Neuronal stem cell (in vitro differentiated cells): Measurements from ENCODE around the gene TUBB3.
A peak's percentile ranks its signal among the peaks of the same experiment; 100 is the strongest.
"Not testable (repeated sequence)": the region's sequence is repeated elsewhere in the genome, so short reads cannot be mapped to it uniquely, and the experiment has no call there.

Source experiments
- DNase-seq: peaks from one replicate; pipeline ENCODE4 v3.0.0-alpha.2; 2013; ENCODE audit warnings: low spot score
- H2AFZ ChIP-seq: one replicate; pipeline ENCODE4 v1.6.1; 2013; ENCODE audit warnings: mild to moderate bottlenecking, low read length, inconsistent platforms
- H2AK5ac ChIP-seq: 2 replicates; pipeline ENCODE4 v1.6.1; 2013; ENCODE audit warnings: low read depth, mild to moderate bottlenecking, inconsistent platforms, low read length, moderate library complexity, mixed read lengths
- H2BK120ac ChIP-seq: 2 replicates; pipeline ENCODE4 v1.6.1; 2013; ENCODE audit warnings: low read depth, mild to moderate bottlenecking, inconsistent platforms, low read length, moderate library complexity, mixed read lengths
- H2BK12ac ChIP-seq: one replicate; pipeline ENCODE4 v1.6.1; 2013; ENCODE audit warnings: low read length, inconsistent platforms
- H2BK15ac ChIP-seq: 2 replicates; pipeline ENCODE4 v1.6.1; 2013; ENCODE audit warnings: mild to moderate bottlenecking, low read length, inconsistent platforms, mixed read lengths
- H2BK5ac ChIP-seq: one replicate; pipeline ENCODE4 v1.6.1; 2013; ENCODE audit warnings: inconsistent platforms, mild to moderate bottlenecking, low read length, moderate library complexity
- H3K14ac ChIP-seq: one replicate; pipeline ENCODE4 v1.6.1; 2013; ENCODE audit warnings: low read length, inconsistent platforms
- H3K18ac ChIP-seq: 2 replicates; pipeline ENCODE4 v1.6.1; 2013; ENCODE audit warnings: low read length, inconsistent platforms
- H3K23ac ChIP-seq: 2 replicates; pipeline ENCODE4 v1.6.1; 2013; ENCODE audit warnings: low read depth, mild to moderate bottlenecking, mixed read lengths, low read length, inconsistent platforms; ENCODE audit not compliant: poor library complexity
- H3K27ac ChIP-seq: replicated peaks from 3 replicates; pipeline ENCODE4 v1.5.1; 2013; ENCODE audit warnings: low read length, inconsistent platforms
- H3K27me3 ChIP-seq, 3 experiments: 2 replicates each; pipeline ENCODE4 v1.6.1; 2013; ENCODE audit warnings: low read length in 3 of 3, mild to moderate bottlenecking in 2 of 3, inconsistent platforms in 1 of 3, low read depth in 1 of 3, mixed read lengths in 1 of 3, moderate library complexity in 1 of 3; ENCODE audit not compliant: control insufficient read depth in 3 of 3, insufficient read depth in 3 of 3
- H3K36me3 ChIP-seq, 2 donors: replicated peaks in 1 of 2; 2 replicates each; pipeline ENCODE4 v1.6.1; 2013; ENCODE audit warnings: low read length in 2 of 2; ENCODE audit not compliant: control insufficient read depth in 2 of 2, insufficient read depth in 2 of 2
- H3K4ac ChIP-seq: 2 replicates; pipeline ENCODE4 v1.6.1; 2013; ENCODE audit warnings: inconsistent platforms, mild to moderate bottlenecking, low read length, moderate library complexity
- H3K4me1 ChIP-seq, 2 donors: 1 replicate in 1 of 2; 2 replicates in 1 of 2; pipeline ENCODE4 v1.6.1; 2013; ENCODE audit warnings: low read length in 2 of 2, low read depth in 1 of 2; ENCODE audit not compliant: control insufficient read depth in 2 of 2, insufficient read depth in 1 of 2
- H3K4me2 ChIP-seq: one replicate; pipeline ENCODE4 v1.6.1; 2013; ENCODE audit warnings: mild to moderate bottlenecking, low read length, inconsistent platforms; ENCODE audit not compliant: insufficient read depth, poor library complexity, severe bottlenecking
- H3K4me3 ChIP-seq, 2 donors: 2 replicates each; pipeline ENCODE4 v1.5.1; 2013; ENCODE audit warnings: low read length in 2 of 2, mild to moderate bottlenecking in 2 of 2, inconsistent platforms in 1 of 2, moderate library complexity in 1 of 2
- H3K79me1 ChIP-seq: one replicate; pipeline ENCODE4 v1.6.1; 2013; ENCODE audit warnings: low read depth, mild to moderate bottlenecking, inconsistent platforms, low read length, moderate library complexity
- H3K9ac ChIP-seq: one replicate; pipeline ENCODE4 v1.6.1; 2013; ENCODE audit warnings: mild to moderate bottlenecking, low read depth, low read length, inconsistent platforms; ENCODE audit not compliant: poor library complexity
- H3K9me3 ChIP-seq, 2 donors: replicated peaks in 1 of 2; 2 replicates each; pipeline versions ENCODE3 to v1.6.1; 2013; ENCODE audit warnings: low read length in 2 of 2, mild to moderate bottlenecking in 2 of 2, inconsistent platforms in 1 of 2, low read depth in 1 of 2, mixed read lengths in 1 of 2, moderate library complexity in 1 of 2; ENCODE audit not compliant: control insufficient read depth in 2 of 2, insufficient read depth in 1 of 2
- H4K8ac ChIP-seq: one replicate; pipeline ENCODE4 v1.6.1; 2013; ENCODE audit warnings: low read depth, mild to moderate bottlenecking, inconsistent platforms, low read length, moderate library complexity
- H4K91ac ChIP-seq: one replicate; pipeline ENCODE4 v1.6.1; 2013; ENCODE audit warnings: low read length, low read depth, mild to moderate bottlenecking, inconsistent platforms; ENCODE audit not compliant: poor library complexity
- WGBS, 2 donors: extraction: QIAGEN DNeasy Blood & Tissue Kit; methylation state at CpG; one replicate each; pipeline ENCODE4 v1.1.7; 2013; ENCODE audit warnings: missing lambda C conversion rate in 2 of 2, mixed read lengths in 1 of 2; ENCODE audit not compliant: insufficient read length in 2 of 2, insufficient replicate concordance in 1 of 2; ENCODE audit errors: extremely low coverage in 2 of 2; 5-methylcytosine and 5-hydroxymethylcytosine counted together

TUBB3 gene

GRCh38 chr16:89912627-89913026, 10.5 kb upstream of the TUBB3 start:
- H3K4me2 ChIP-seq = no peak overlapping the region
- no peak overlapping the region for H3K18ac ChIP-seq
- H3K14ac ChIP-seq = peak overlapping the region; percentile 71
- H3K27me3 ChIP-seq = no peaks in the 10 kb centered on the region
- H2BK120ac ChIP-seq = no peak overlapping the region
- H2AK5ac ChIP-seq = no peak overlapping the region
- DNase-seq = no peak
- no peak overlapping the region for H3K27ac ChIP-seq
- no peak overlapping the region for H3K9ac ChIP-seq
- peaks cover 1 to 3% of the 10 kb centered on the region in 2 donors for H3K4me1 ChIP-seq
- H2BK15ac ChIP-seq = no peak overlapping the region
- no peak overlapping the region for H4K8ac ChIP-seq
- H3K79me1 ChIP-seq = peaks cover 4% of the 10 kb centered on the region
- H3K36me3 ChIP-seq = peaks cover 16 to 55% of the 10 kb centered on the region in 2 donors
- H2AFZ ChIP-seq = no peak overlapping the region
- no CpG with 5 or more reads among the region's 14 CpGs for WGBS, 2 donors
- H2BK12ac ChIP-seq = no peak overlapping the region
- H2BK5ac ChIP-seq = peak overlapping the region; percentile 13
- no peak overlapping the region for H4K91ac ChIP-seq
- H3K4me3 ChIP-seq = no peak overlapping the region
- H3K23ac ChIP-seq = no peak overlapping the region
- no peak overlapping the region for H3K4ac ChIP-seq
- peaks cover 5 to 6% of the 10 kb centered on the region in 2 donors for H3K9me3 ChIP-seq

DNA sequence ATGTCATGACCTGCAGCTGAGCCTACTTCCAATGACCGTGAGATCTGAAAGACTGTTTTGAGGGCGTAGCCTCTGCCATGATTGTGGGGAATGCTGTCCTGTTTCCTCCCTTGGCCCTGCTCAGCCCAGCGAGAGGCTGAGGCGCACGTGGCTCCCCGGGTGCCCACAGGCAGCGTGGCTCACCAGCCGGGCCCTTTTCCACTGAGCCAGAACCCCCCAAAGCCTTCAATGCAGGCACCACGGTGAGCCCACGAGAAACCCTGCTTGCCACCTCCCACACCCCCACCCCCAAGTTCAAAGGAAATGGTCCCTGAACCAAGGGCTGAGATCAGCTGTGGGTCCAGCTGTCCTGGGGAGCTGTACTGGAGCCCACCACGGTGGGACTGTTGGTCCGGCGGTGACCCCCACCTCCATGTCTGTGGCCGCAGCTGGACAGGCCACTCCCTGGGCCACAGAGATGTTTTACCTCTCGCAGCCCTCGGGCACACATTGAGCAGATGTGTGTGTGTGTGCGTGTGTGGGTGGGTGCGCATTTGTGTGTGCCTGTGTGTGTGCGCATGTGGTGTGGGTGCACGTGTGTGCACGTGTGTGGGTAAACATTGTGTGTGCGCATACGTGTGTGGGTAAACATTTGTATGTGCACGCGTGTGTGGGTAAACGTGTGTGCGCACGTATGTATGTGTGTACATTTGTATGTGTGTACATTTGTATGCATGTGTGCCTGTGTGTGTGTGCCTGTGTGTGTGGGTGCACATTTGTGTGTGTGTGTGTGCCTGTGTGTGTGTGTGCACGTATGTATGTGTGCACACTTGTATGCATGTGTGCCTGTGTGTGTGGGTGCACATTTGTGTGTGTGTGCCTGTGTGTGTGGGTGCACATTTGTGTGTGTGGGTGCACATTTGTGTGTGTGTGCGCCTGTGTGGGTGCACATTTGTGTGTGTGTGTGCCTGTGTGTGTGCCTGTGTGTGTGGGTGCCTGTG, 9.4 kb upstream of the TUBB3 start:
- Histone ChIP-seq H2AK5ac (no peak overlapping the region), H3K9ac (no peak overlapping the region), H3K27me3 (no peaks in the 10 kb centered on the region), H3K4me2 (no peak overlapping the region), H4K91ac (peak overlapping the region; percentile 50), H3K23ac (peak overlapping the region; percentile 37), H2BK120ac (no peak overlapping the region), H3K79me1 (peaks cover 2% of the 10 kb centered on the region), H3K27ac (no peak overlapping the region), H3K4ac (no peak overlapping the region), H3K36me3 (peaks cover 13 to 46% of the 10 kb centered on the region in 2 donors), H4K8ac (no peak overlapping the region), H3K14ac (no peak overlapping the region), H2BK5ac (no peak overlapping the region), H2BK12ac (no peak overlapping the region), H2BK15ac (no peak overlapping the region), H3K9me3 (no peaks in the 10 kb centered on the region), H3K18ac (no peak overlapping the region), H2AFZ (no peak overlapping the region), H3K4me1 (peaks cover 2 to 11% of the 10 kb centered on the region in 2 donors), H3K4me3 (peak overlapping the region in 1 of 2 donors; percentile 32)
- DNase-seq = no peak
- WGBS, 2 donors = no CpG with 5 or more reads among the region's 30 CpGs

- not testable (repeated sequence) for H2AK5ac ChIP-seq
Measured at GRCh38 chr16:89914642-89915285, 8.4 kb upstream of the TUBB3 start.

More at GRCh38 chr16:89914642-89915285, 8.4 kb upstream of the TUBB3 start:
- not testable (repeated sequence) for H4K8ac ChIP-seq, H2BK12ac ChIP-seq, H2BK120ac ChIP-seq, H3K27ac ChIP-seq, H3K18ac ChIP-seq, H3K79me1 ChIP-seq, H3K4ac ChIP-seq, H3K14ac ChIP-seq, H2BK5ac ChIP-seq, DNase-seq, H3K9ac ChIP-seq, H3K27me3 ChIP-seq, H3K4me2 ChIP-seq, H4K91ac ChIP-seq, H3K4me3 ChIP-seq, H2BK15ac ChIP-seq, H3K9me3 ChIP-seq, H2AFZ ChIP-seq
- H3K36me3 ChIP-seq = peaks cover 10 to 36% of the 10 kb centered on the region in 2 donors
- peak overlapping the region; percentile 71 for H3K23ac ChIP-seq
- H3K4me1 ChIP-seq = peaks cover 2 to 13% of the 10 kb centered on the region in 2 donors
- no CpG with 5 or more reads among the region's 11 CpGs for WGBS, 2 donors
